K562 (cell line): ENCODE results near the gene RHBG.

Source experiments
- CBX8 ChIP-seq: fragments of 200-600 bp; sonication (generic); IDR thresholded peaks from 2 replicates; pipeline ENCODE4 v1.6.1; 2012; ENCODE audit warnings: borderline replicate concordance, mixed run types, low read depth, mild to moderate bottlenecking, moderate library complexity, mixed read lengths, low read length, control low read depth, inconsistent platforms; ENCODE audit not compliant: poor library complexity, severe bottlenecking; ENCODE audit errors: extremely low read depth
- CLOCK ChIP-seq: fragments of 250-450 bp; sonication (Bioruptor Pico); IDR thresholded peaks from 2 replicates; pipeline ENCODE4 v1.4.0; 2020; ENCODE audit warnings: mild to moderate bottlenecking, moderate library complexity, borderline replicate concordance
- CTCF ChIP-seq, 3 experiments: IDR thresholded peaks in 2 of 3; conservative IDR thresholded peaks in 1 of 3; 2 replicates each; pipeline ENCODE4 v1.5.1; 2011 to 2012; ENCODE audit warnings: low read length in 3 of 3, mild to moderate bottlenecking in 3 of 3, control low read depth in 2 of 3, improper control_type of control experiment in 1 of 3, inconsistent platforms in 1 of 3, low read depth in 1 of 3, mixed read lengths in 1 of 3, moderate library complexity in 1 of 3; ENCODE audit not compliant: insufficient read depth in 2 of 3
- E2F5 ChIP-seq: sonication (generic); formaldehyde crosslinking; IDR thresholded peaks from 2 replicates; pipeline ENCODE4 v1.8.0; 2022; ENCODE audit warnings: mild to moderate bottlenecking, missing genetic modification reagents
- EGR1 ChIP-seq: fragments of 450-650 bp; conservative IDR thresholded peaks from 2 replicates; pipeline ENCODE4 v1.6.1; 2017; ENCODE audit warnings: mild to moderate bottlenecking
- EWSR1 ChIP-seq: fragments of 450-650 bp; IDR thresholded peaks from 2 replicates; pipeline ENCODE4 v1.6.1; 2018; ENCODE audit warnings: borderline replicate concordance, mild to moderate bottlenecking, low read depth, moderate library complexity; ENCODE audit not compliant: partially characterized antibody
- NFIC ChIP-seq: fragments of 450-650 bp; IDR thresholded peaks from 2 replicates; pipeline ENCODE4 v1.6.1; 2017; ENCODE audit warnings: mild to moderate bottlenecking, inconsistent platforms
- RBFOX2 ChIP-seq: fragments of 200-400 bp; formaldehyde crosslinking; IDR thresholded peaks from 2 replicates; pipeline ENCODE4 v1.6.1; 2017; ENCODE audit warnings: low read depth, mild to moderate bottlenecking, low read length, moderate library complexity
- RFX1 ChIP-seq: fragments of 450-650 bp; IDR thresholded peaks from 2 replicates; pipeline ENCODE4 v1.6.1; 2016; ENCODE audit warnings: mild to moderate bottlenecking, moderate library complexity
- SMC3 ChIP-seq: conservative IDR thresholded peaks from 2 replicates; pipeline ENCODE4 v1.6.1; 2011; ENCODE audit warnings: low read depth, low read length, improper control_type of control experiment; ENCODE audit not compliant: insufficient read depth
- TEAD2 ChIP-seq: fragments of 450-650 bp; IDR thresholded peaks from 2 replicates; pipeline ENCODE4 v1.6.1; 2016; ENCODE audit warnings: missing genetic modification characterization, control low read depth, missing compliant biosample characterization
- TFAP4 ChIP-seq: sonication (generic); formaldehyde crosslinking; IDR thresholded peaks from 2 replicates; pipeline ENCODE4 v1.8.0; 2022; ENCODE audit warnings: missing genetic modification reagents, mild to moderate bottlenecking, moderate library complexity, borderline replicate concordance
- ZKSCAN3 ChIP-seq: fragments of 250-450 bp; sonication (Bioruptor Pico); IDR thresholded peaks from 2 replicates; pipeline ENCODE4 v1.4.0; 2020
- ZNF589 ChIP-seq: fragments of 200-800 bp; sonication (Bioruptor generic); IDR thresholded peaks from 2 replicates; pipeline ENCODE4 v1.6.1; 2016; ENCODE audit warnings: low read depth, missing genetic modification characterization, missing compliant biosample characterization

GRCh38 chr1:156401041-156401574, 32.1 kb downstream of the RHBG start:
- TF ChIP-seq TEAD2 (tag) = no peak
- TF ChIP-seq CLOCK (CRISPR knock-in tag) = no peak
- TF ChIP-seq ZNF589 = no peak
- no peak for TF ChIP-seq E2F5 (CRISPR knock-in tag)
- TF ChIP-seq EWSR1 = no peak
- no peak for TF ChIP-seq CBX8
- no peak for TF ChIP-seq ZKSCAN3
- no peak for TF ChIP-seq NFIC
- TF ChIP-seq CTCF (IDR thresholded peaks at IDR 0.05 in 2 of 3, conservative IDR thresholded peaks at IDR 0.05 in 1 of 3; ENCODE audit: insufficient read depth in 2 of 3, low read depth in 1 of 3, low read length in 3 of 3) = no peak
- TF ChIP-seq RBFOX2 = no peak
- TF ChIP-seq RFX1 = no peak
- no peak for TF ChIP-seq TFAP4
- no peak for TF ChIP-seq EGR1
- no peak for TF ChIP-seq SMC3
